ENCODE results near the gene SCARB1.
"Not testable (repeated sequence)": the region's sequence is repeated elsewhere in the genome, so short reads cannot be mapped to it uniquely, and the experiment has no call there.

Gene SCARB1, protein sequence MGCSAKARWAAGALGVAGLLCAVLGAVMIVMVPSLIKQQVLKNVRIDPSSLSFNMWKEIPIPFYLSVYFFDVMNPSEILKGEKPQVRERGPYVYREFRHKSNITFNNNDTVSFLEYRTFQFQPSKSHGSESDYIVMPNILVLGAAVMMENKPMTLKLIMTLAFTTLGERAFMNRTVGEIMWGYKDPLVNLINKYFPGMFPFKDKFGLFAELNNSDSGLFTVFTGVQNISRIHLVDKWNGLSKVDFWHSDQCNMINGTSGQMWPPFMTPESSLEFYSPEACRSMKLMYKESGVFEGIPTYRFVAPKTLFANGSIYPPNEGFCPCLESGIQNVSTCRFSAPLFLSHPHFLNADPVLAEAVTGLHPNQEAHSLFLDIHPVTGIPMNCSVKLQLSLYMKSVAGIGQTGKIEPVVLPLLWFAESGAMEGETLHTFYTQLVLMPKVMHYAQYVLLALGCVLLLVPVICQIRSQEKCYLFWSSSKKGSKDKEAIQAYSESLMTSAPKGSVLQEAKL
- total RNA-seq, result 26.8 to 122 (median 78.8) reads per million in 17 experiments

- DNase-seq, result peak; percentile 87 to 97 (median 93)
Measured at GRCh38 chr12:124863416-124864325, at the start of gene SCARB1. Gene SCARB1, minus strand, starts transcription at chr12:124863864. Its CDS starts 144 bp downstream, at chr12:124863720.

DNA sequence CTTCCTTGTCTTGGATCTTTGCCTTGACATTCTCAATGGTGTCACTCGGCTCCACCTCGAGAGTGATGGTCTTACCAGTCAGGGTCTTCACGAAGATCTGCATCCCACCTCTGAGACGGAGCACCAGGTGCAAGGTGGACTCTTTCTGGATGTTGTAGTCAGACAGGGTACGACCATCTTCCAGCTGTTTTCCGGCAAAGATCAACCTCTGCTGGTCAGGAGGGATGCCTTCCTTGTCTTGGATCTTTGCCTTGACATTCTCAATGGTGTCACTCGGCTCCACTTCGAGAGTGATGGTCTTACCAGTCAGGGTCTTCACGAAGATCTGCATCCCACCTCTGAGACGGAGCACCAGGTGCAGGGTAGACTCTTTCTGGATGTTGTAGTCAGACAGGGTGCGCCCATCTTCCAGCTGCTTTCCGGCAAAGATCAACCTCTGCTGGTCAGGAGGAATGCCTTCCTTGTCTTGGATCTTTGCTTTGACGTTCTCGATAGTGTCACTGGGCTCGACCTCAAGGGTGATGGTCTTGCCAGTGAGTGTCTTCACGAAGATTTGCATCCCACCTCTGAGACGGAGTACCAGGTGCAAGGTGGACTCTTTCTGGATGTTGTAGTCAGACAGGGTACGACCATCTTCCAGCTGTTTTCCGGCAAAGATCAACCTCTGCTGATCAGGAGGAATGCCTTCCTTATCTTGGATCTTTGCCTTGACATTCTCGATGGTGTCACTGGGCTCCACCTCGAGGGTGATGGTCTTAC is 49.0 kb upstream of the SCARB1 start:
- peak in 1 of 4 experiments; percentile 25 for DNase-seq

DNA sequence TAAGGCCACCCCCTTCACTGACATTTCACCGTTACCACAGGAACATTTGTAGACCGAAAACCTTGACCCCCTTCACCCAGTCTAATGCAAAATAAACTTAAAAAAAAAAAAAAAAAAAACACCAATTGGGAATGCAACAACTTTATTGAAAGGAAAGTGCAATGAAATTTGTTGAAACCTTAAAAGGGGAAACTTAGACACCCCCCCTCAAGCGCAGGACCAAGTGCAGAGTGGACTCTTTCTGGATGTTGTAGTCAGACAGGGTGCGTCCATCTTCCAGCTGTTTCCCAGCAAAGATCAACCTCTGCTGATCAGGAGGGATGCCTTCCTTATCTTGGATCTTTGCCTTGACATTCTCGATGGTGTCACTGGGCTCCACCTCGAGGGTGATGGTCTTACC is 47.9 kb upstream of the SCARB1 start:
- DNase-seq, result peak in 1 of 4 experiments; percentile 17

DNA sequence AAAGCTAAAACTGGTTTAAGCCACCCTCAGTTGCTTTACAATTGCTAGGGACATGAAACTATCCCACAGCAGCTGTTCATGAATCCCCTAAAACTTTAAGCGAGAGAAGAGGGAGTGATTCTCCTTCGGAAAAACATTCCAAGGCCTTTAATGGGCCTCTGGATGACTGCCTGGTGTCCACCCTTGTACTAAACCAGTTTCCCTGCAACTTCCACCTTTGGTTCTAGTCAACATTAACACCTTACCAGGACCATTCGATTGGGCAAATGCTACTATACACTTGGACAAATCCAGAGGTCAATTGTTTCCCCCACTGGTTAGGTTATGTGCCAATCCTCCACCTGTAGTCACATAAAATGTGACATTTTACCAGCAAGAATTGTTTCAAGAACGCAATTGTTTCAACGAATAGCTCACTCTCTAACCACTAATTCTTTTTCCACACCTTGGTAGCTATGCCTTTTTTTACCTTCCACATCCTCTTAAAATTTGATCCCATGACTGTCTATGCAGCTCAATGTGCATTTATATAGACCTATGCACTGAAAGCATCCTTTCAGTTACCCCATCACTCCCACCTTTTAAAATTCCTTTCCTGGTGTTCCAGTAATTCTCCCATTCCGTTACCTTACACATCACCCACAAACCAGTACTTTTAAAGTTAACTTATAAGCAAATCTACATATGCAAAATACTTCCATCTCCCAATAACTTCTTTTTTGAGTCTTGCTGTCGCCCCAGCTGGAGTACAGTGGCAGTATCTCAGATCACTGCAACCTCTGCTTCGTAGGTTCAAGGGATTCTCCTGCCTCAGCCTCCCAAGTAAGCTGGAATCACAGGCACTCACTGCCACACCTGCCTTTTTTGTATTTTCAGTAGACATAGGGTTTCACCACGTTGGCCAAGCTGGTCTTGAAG is 47.2 kb upstream of the SCARB1 start:
- DNase-seq, result peak in 3 of 4 experiments; percentile 27 to 43 (median 37)

GRCh38 chr12:124909831-124910560 is 46.3 kb upstream of the SCARB1 start:
- peak in 3 of 4 experiments; percentile 43 to 58 (median 49) for DNase-seq

DNA sequence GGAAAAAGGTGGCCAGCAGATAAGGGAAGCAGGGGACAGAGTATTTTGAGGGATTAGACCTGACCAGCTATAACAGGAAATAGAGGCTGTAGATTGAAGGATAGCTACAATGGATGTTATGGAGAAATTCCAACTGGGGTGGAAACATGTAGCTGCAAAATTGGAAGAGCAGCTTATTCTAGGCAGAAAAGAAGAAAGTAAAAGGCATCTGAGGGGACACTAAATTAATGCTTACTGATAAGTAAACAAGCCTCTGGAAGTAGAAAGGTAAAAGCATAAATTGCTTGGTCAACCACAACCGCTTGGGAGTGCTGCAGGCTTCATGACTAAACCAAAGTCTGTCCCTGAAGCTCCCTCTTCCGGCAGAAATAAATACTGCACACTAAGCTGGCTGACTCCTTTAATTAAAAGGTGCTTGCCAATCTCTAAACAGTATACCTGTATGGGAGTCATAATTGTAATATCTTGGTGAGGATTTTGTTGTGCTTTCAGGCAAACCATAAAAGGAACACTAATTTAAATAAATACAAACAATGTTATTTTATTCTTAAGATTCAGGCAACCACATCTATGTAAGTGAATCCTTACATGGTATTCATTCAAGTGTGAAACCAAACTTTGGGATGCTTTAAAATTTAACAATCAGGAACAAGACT is 43.1 kb upstream of the SCARB1 start:
- DNase-seq, result peak; percentile 93 to 96 (median 94)

DNA sequence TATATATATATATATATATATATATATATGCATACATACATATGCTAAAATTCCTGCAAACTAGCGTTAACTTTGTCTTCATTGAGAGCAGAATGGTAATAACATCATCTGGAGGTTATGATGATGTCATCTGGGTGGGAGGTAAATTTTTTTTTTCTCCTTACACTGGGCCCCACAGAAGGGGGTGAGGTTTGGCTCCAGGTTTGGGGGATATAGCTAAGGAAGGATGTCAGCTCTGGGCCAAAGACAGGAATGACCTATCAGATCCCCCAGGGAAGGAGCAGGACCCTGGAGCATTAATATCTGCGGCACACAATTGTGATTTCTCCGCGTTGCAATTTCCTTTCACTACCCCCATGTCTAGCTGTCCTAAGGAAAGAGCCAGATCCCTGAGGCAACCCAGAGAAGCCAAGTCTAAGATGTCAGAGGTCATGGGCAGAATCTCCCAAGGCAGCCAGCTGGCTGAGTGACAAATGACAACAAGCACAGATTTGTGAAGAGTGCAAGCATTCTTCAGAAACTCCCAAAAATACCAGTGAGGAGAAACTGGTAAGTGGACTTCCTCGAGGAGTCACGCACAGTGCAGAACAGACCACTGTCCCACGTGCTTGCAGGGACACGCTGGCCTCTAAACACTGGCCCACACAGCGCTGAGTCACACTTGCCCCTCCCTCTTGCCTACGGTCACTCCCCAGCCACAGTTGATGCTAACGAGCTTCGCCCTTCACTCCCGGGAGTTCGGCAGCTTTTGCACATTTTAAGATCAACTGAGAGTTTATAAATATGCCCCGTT is 40.8 kb upstream of the SCARB1 start:
- peak; percentile 89 to 97 (median 96) for DNase-seq

DNA sequence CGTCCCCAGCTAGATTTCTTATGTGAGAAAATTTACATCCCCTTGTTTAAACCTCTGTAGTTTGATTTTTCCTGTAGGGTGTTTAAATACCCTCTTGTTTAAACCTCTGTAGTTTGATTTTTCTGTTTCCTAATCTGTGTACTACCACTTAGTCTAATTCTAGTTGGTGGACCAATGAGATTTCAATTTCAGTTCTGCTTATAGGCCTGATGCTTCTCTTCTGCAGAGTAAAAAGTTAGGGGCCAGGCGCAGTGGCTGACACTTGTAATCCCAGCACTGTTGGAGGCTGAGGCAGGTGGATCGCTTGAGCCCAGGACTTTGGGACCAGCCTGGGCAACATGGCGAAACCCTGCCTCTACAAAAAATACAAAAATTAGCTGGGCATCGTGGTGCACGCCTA is 39.3 kb upstream of the SCARB1 start:
- DNase-seq, result peak in 1 of 4 experiments; percentile 47

GRCh38 chr12:124901003-124901402 is 37.3 kb upstream of the SCARB1 start:
- peak in 2 of 4 experiments; percentile 24 to 50 for DNase-seq

DNA sequence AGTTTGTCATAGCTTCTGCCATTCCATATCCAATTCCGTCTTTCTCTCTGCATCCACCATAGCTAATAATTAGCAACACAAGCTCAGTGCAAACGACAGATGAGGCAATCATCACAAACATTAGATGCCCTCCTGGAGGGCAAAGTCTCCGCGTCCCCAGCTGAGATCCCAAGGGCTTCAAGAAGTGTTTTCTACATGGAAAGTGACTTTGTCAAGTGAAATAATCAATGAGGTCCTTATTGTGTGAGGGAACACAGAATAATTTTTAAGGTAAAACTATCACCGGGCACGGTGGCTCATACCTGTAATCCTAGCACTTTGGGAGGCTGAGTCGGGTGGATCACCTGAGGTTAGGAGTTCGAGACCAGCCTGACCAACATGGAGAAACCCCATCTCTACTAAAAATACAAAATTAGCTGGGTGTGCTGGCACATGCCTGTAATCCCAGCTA is 36.7 kb upstream of the SCARB1 start:
- not testable (repeated sequence) for DNase-seq

- DNase-seq, result no peak
Measured at GRCh38 chr12:124898923-124899294, 35.2 kb upstream of the SCARB1 start.

DNA sequence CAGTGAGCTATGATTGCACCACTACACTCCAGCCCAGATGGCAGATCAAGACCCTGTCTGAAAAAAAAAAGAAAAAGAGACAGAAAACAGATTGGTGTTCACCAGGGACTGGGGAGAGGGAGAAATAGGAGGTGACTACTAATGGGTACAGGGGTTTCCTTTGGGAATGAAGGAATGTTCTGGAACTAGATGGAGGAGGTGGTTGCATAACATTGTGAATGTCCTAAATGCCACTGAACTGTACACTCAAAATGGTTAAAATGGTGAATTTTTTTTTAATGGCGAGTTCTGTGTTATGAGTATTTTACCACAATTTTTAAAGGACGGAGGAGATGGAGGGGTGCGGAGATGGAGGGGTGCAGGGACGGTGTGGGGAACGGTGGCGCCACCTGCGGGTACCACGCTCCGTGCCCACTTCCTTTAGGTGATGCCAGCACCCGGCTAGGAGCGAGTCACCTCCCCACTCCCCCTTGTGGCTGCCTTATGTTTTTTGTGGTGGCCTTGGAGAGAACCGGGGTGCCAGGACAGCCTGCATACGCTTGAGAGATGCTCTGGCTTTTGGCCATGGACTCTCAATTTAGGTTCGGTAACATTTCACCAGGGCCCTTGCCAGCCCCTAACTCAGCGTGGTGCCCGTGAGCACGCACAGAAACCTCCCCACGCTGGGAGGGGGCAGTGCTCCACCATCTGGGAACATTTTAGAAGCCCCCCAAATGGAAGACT is 34.7 kb upstream of the SCARB1 start:
- peak; percentile 53 to 79 (median 73) for DNase-seq

DNA sequence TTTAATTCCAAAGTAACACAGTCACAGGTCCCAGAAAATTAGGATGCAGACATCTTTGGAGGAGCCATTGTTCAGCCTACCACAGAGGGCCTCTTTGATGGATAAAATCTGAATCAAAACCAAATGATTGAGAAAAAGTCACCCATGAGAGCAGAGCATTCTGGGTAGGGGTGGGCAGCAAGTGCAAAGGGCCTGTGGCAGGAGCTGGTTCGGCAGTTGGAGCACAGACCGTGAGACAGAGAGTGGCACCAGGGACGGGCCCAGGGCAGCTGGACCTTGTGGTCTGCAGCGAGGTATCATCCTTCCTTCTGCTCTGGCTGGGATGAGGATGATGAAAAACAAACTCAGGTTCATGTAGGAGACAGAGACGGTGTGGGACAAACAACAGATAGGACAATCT is 32.8 kb upstream of the SCARB1 start:
- DNase-seq, result no peak

DNA sequence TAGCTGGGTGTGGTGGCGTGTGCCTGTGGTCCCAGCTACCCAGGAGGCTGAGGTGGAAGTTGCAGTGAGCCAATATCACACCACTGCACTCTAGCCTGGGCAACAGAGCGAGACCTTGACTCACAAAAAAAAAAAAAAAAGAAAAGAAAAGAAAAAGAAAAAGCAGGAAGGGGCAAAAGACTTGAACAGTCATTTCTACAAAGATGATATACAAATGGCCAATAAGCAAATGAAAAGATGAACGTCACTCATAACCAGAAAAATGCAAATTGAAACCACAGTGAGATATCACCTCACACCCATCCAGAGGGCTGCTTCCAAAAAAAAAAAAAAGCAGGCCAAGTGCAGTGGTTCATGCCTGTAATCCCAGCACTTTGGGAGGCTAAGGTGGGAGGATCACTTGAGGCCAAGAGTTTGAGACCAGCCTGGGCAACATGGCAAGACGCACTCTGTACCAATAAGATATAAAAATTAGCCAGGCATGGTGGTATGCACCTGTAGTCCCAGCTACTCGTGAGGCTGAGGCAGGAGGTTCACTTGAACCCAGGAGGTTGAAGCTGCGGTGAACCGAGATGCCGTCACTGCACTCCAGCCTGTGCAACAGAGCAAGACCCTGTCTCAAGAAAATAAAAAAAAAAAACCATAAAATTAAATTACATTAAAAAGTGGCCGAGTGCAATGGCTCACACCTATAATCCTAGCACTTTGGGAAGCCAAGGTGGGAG is 30.3 kb upstream of the SCARB1 start:
- no peak for DNase-seq

GRCh38 chr12:124888260-124888659 is 24.6 kb upstream of the SCARB1 start:
- no peak for DNase-seq

GRCh38 chr12:124887766-124888165 is 24.1 kb upstream of the SCARB1 start:
- DNase-seq, result not testable (repeated sequence)

Data from suppressor macrophage (primary cell).